CD4-positive, alpha-beta T cell treated with Interleukin-10 for 1 hour (primary cell): ENCODE data around the gene GCH1.
"Not testable (repeated sequence)": the region's sequence is repeated elsewhere in the genome, so short reads cannot be mapped to it uniquely, and the experiment has no call there.

Experiments
- DNase-seq: peaks from one replicate; pipeline ENCODE4 v3.0.0-alpha.2; 2020

The GCH1 gene

DNA sequence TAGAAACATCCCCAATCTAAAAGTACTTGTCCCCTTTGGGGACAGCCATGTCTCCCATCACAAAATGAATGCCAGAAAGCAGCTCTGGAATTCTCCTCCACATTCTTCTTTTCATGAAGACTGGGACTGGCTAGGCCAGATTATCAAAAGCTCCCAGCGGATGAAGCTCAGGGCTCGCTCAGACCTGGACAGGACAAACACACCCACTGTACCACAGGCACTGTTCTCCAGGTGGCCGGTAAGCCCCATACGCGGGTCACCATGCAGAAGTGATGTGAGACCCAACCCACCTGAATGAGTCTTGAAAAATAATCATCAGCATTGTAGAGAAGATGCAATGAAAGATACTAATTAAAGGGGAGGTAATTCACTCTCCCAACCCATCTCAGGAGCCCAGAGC lies 85.1 kb downstream of the GCH1 start:
- no peak for DNase-seq

DNA sequence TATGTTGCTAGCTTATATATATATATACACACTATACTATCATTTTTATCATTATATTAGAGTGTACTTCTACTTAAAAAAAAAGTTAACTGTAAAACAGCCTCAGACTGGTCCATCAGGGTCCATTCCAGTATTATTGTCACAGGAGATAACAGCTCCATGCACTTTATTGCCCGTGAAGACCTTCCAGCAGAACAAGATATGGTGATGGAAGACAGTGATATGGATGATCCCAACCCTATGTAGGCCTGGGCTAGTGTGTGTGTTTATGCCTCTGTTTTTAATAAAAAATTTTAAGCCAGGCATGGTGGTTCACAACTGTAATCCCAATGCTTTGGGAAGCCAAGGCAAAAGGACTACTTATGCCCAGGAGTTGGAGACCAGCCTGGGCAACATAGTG lies 86.2 kb downstream of the GCH1 start:
- no peak for DNase-seq

DNA sequence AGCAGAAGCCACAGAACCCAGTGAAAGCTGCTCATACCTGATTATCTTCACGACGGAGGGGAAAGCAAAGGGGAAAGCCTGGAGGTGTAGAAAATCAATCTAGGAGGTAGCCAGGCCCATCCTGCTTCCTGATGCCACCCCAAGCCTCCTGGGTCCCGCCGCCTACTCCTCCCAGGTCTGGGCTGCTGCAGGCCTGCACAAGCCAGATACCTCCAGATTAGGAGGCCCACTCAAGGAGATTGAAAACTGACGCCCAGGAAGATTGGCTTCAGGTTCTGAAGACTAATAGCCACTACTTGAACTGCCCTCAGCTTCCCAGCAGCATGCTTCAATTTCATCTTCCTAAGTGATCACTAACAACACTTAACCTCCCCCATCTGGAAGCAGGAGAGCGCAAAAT lies 87.1 kb downstream of the GCH1 start:
- DNase-seq: no peak

GRCh38 chr14:54815016-54815415 lies 87.6 kb downstream of the GCH1 start:
- no peak for DNase-seq

GRCh38 chr14:54814076-54814475 lies 88.5 kb downstream of the GCH1 start:
- DNase-seq: no peak

GRCh38 chr14:54813081-54813480 lies 89.5 kb downstream of the GCH1 start:
- DNase-seq: no peak

- DNase-seq: no peak
These were observed 90.0 kb downstream of the GCH1 start for GRCh38 chr14:54812617-54813016.

- DNase-seq: no peak
These were observed 92.9 kb downstream of the GCH1 start for GRCh38 chr14:54809767-54810166.

- no peak for DNase-seq
These were observed 94.1 kb downstream of the GCH1 start for GRCh38 chr14:54808326-54809161.

DNA sequence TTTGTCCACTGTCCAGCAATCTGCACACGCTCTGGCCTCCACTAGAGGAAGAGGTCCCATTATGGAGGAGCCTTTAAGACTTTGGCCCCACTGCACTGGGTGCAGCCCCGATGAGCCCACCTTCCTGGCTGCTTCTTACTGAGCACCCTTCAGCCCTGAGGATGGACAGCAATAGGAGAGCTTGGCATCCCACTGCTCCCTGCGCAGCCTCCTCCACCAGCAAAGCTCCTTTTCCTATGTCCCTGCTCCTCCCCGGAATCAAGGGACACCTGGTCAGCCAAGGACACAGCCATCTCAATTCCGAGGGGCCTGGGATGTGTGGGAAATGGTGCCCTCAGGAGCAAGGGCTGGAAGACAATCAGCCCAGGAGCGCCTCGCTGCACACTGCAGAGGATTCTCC lies 94.7 kb downstream of the GCH1 start:
- no peak for DNase-seq

GRCh38 chr14:54807428-54807827 lies 95.2 kb downstream of the GCH1 start:
- DNase-seq: no peak

GRCh38 chr14:54806616-54807015 lies 96.0 kb downstream of the GCH1 start:
- no peak for DNase-seq

- DNase-seq: peak; percentile 67
These were observed 96.9 kb downstream of the GCH1 start for GRCh38 chr14:54805445-54806322.

DNA sequence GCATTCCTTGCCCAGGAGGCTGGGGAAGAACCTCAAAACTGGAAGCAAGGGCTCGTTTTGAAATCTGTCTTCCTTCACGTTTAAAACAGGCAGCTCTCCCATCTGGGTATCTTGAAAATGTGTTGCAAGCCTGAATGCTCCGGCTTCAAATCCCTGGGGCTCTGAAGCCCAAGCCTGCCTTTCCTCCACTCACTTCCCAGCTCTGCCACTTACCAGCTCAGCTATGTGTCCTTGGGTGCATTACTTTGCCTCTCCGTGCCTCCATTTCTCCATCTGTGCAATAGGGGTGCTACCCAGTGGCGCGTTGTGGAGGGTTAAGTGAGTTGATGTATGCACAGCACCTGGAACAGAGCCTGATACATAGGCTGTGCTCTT lies 97.6 kb downstream of the GCH1 start:
- no peak for DNase-seq

DNA sequence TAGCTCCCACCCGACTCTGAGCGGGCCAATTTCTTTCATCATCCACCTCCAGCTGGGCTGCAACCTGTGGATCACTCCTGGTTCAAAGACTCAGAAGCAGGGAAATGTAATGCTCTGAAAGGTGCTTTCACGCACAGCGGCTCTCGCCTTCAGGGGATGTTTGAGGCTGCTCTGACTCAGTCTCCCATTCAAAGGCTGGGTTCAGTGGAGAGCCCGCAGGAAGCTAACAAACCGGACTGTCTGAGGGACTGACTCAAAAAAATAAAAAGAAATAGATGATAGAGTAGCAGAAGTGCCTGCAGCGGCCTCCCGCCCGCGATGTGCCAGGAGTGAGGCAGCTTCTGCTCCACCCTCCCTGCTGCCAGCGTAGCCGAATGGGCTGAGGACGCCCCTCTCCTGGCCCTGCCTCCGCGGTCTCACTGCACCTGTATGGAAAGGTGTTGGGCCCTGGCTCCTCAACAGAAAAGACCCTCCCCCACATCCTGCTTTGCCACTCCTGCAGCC lies 98.0 kb downstream of the GCH1 start:
- DNase-seq: no peak

DNA sequence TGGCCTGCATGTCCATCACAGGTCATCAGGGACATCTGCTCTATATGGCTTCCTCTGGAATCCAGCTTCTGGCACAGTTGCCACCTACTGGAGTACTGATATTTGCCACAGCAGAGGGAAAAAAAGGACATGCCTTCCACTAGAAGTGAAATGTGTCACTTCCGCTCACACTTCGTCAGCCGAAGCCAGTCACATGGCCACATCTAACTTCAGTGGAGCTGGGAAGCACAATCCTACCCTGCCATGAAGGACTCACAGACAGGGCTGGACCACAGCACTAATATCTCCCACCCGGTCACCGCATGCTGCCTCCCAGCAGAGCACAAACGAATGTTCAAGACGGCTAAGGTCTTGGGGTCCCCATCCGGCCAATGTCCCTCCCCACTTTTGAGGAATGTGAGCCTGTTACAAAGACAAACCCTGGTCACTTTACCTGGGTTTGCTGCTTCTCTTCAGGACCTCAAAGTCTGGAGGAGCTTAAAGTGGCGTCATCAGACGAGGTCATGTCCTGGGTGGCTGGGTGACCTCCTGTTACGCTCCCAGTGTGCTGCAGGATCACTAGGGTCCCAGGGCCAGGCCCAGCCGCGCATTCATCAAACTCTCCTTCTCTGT lies 98.6 kb downstream of the GCH1 start:
- DNase-seq: no peak

DNA sequence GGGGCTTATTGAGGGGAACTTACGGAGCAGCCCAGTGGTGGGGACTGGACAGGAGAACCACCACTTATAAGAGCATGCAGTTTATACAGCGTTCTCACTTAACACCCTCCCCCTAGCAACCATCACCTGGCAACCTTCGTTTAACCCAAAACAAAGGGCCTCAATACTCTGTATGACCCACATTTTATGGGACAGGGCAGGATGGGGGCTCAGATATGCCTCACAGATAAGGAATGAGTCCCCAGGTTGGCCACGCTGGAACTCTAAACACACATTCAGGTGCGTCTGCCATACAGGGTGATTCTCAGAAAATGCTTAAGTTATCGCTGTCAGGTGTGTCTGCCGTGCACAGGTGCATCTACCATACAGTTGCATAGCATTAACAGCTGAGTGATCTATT lies 99.2 kb downstream of the GCH1 start:
- no peak for DNase-seq

- not testable (repeated sequence) for DNase-seq
These were observed 101.1 kb downstream of the GCH1 start for GRCh38 chr14:54801482-54801881.

DNA sequence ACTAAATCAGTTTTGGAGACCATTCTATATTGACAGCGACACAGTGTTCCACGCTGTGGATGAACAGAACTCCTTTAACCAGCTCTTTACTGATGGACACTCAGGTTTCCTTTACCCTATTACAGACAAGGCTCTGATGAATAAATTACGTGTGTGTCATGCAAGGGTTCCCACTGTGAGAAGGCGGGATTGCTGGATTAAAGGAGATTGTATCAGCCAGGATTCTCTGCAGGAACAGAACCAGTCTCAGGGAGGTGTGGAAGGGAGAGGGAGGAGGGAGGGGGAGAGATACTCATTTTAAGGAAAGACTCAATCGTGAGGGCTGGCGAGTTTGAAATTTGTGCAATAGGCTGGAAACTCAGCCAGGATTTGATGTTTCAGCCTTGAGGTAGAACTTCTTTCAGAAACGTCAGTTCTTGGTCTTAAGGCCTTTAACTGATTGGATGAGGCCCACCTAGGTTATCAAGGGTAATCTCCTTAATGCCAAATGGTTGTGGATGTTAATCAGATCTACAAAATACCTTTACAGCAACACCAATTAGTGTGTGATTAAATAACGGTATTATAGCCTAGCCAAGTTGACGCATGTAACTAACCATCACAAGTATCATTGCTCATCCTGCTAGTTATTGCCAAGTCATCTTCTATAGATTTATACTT lies 104.0 kb downstream of the GCH1 start:
- DNase-seq: no peak

DNA sequence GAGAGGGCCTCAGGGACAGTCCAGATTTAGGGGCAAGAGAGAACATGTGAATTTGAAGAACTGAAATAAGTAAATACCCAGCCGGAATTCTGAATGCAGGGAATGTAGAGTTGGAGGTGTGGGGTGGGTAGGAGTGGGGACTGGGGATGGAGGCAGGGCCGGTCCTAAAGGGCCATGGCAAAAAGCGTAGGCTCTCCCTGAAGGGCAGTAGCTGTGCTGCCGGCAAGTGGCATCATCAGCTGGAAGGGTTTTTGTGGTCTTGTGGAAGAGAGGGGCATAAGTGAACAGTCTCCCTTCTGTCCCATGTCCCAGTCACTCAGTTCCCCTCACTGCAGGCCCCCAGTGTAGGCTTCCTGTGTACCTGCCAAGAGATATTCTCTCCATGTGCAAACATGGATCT lies 104.6 kb downstream of the GCH1 start:
- DNase-seq: no peak

- no peak for DNase-seq
These were observed 105.1 kb downstream of the GCH1 start for GRCh38 chr14:54797556-54797955.

DNA sequence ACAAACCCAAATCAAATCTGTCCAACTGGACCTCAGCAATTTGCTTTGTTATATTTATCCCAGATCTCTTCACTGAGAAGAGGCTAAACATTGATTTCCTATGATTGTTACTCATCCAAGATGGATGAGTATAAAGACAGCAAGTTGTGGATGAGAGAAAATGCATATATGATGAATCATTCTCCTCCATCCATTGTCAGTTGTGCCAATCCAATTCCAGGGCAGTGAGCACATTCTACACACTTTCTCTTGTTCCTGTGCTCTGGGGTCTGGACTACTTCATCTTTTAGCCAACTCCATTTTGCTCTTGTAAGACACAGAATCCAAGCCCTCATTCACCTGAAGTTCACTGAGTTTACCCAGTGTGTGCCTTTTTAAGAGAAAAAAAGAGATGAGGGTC lies 105.7 kb downstream of the GCH1 start:
- DNase-seq: no peak

- DNase-seq: no peak
These were observed 107.8 kb downstream of the GCH1 start for GRCh38 chr14:54794796-54795195.
